ENCODE results near the gene PNPLA2. TPM values are rescaled to one million over a fixed set of nuclear protein-coding genes. Genes with fewer than 3 reads are reported as not detected.
A peak's percentile ranks its signal among the peaks of the same experiment; 100 is the strongest.

Gene PNPLA2
- total RNA-seq, 1 experiment from 2014 or later, result 93.6 TPM

GRCh38 chr11:827146-827896 is 8.6 kb downstream of the PNPLA2 start:
- H3K27me3 Mint-ChIP-seq (ENCODE audit: insufficient read depth, unreplicated experiment), result no peaks in the 10 kb centered on the region
- ChIA-PET CTCF (interaction anchor here (1.6 kb wide), 1 partner anchor 10 kb away, joined by 5 read pairs; no protein-coding TSS in a partner anchor), POLR2A (interaction anchor here (0.6 to 1.3 kb wide), 3 partner anchors 8 to 28 kb away, joined by 3 to 7 read pairs (median 3); no protein-coding TSS in a partner anchor)
- peak; percentile 79 to 80 for DNase-seq
- TF ChIP-seq CTCF (IDR thresholded peaks at IDR 0.05; ENCODE audit: insufficient read depth in 1 of 2, low read depth in 1 of 2, low read length in 1 of 2, severe bottlenecking in 1 of 2, unreplicated experiment in 1 of 2), result peak in 1 of 2 experiments; percentile 1
- peaks cover 33% of the 10 kb centered on the region for H3K36me3 Mint-ChIP-seq (ENCODE audit: insufficient read depth, unreplicated experiment)
- peaks cover 18% of the 10 kb centered on the region for H3K4me1 Mint-ChIP-seq (ENCODE audit: low read depth, unreplicated experiment)
- intact Hi-C loops (cut with micrococcal nuclease; ENCODE audit: unreplicated experiment), result loop anchor here (1.0 kb wide), 1 partner anchor 8 kb away; no protein-coding TSS in a partner anchor
- no TSS peak for BruUV-seq (replicated peaks)
- H3K4me3 ChIP-seq (ENCODE audit: low read depth, low read length), result peak overlapping the region; percentile 62
- H3K27me3 ChIP-seq (replicated peaks; ENCODE audit: control insufficient read depth, insufficient read depth, low read length), result no peaks in the 10 kb centered on the region
- no peaks in the 10 kb centered on the region; the same call in 1 of the 2 replicates for H3K36me3 ChIP-seq (ENCODE audit: control insufficient read depth, insufficient read depth, low read length)
- H3K4me1 ChIP-seq, result peaks cover 45% of the 10 kb centered on the region
- peak overlapping the region; percentile 63 for H3K27ac Mint-ChIP-seq (ENCODE audit: unreplicated experiment)
- no peaks in the 10 kb centered on the region for H3K9me3 Mint-ChIP-seq (ENCODE audit: unreplicated experiment)
- H3K9me3 ChIP-seq, result no peaks in the 10 kb centered on the region
- H3K4me3 Mint-ChIP-seq (ENCODE audit: unreplicated experiment), result peak overlapping the region; percentile 88

DNA sequence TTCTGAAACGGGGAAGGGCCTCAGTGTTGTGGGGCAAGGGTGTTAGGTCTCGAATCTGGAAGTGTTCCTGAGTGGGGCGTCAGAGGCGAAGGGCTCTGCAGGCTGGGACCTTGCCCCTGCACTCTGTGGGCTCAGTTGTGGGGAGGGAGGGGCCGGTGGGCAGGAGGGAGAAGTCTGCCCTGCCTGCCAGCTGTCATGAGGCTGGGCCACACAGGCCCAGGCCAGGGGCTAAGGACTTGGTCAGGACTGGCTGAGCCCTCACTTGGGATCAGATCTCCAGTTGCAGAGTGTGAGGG is 9.1 kb downstream of the PNPLA2 start, which contains the start of gene CRACR2B:
TSS of gene CRACR2B (plus strand) at position 23 of the 296 bp plus-strand sequence. CDS start 689 bp downstream, outside the sequence.
- intact Hi-C loops (cut with micrococcal nuclease; ENCODE audit: unreplicated experiment), result loop anchor here (1.0 kb wide), 1 partner anchor 9 kb away; no protein-coding TSS in a partner anchor
- H3K9me3 ChIP-seq, result no peaks in the 10 kb centered on the region
- peaks cover 46% of the 10 kb centered on the region for H3K4me1 ChIP-seq
- no peaks in the 10 kb centered on the region; the same call in 1 of the 2 replicates for H3K36me3 ChIP-seq (ENCODE audit: control insufficient read depth, insufficient read depth, low read length)
- no peak for TF ChIP-seq CTCF (IDR thresholded peaks at IDR 0.05; ENCODE audit: insufficient read depth in 1 of 2, low read depth in 1 of 2, low read length in 1 of 2, severe bottlenecking in 1 of 2, unreplicated experiment in 1 of 2)
- no peak for DNase-seq
- Mint-ChIP-seq H3K27me3 (ENCODE audit: insufficient read depth, unreplicated experiment) (no peaks in the 10 kb centered on the region), H3K27ac (ENCODE audit: unreplicated experiment) (peak within 1 kb of the TSS; percentile 63), H3K9me3 (ENCODE audit: unreplicated experiment) (no peaks in the 10 kb centered on the region), H3K4me1 (ENCODE audit: low read depth, unreplicated experiment) (peaks cover 19% of the 10 kb centered on the region), H3K36me3 (ENCODE audit: insufficient read depth, unreplicated experiment) (peaks cover 30% of the 10 kb centered on the region), H3K4me3 (ENCODE audit: unreplicated experiment) (peak within 1 kb of the TSS; percentile 88)
- BruUV-seq (replicated peaks), result no TSS peak
- no peaks in the 10 kb centered on the region for H3K27me3 ChIP-seq (replicated peaks; ENCODE audit: control insufficient read depth, insufficient read depth, low read length)
- H3K4me3 ChIP-seq (ENCODE audit: low read depth, low read length), result peak within 1 kb of the TSS; percentile 62
- POLR2A ChIA-PET, result interaction anchor here (1.0 to 1.3 kb wide), 2 partner anchors 9 to 17 kb away, joined by 3 to 7 read pairs; no protein-coding TSS in a partner anchor
- CTCF ChIA-PET, result interaction anchor here (1.6 kb wide), 1 partner anchor 10 kb away, joined by 5 read pairs; no protein-coding TSS in a partner anchor

- no TSS peak for BruUV-seq (replicated peaks)
- peaks cover 46% of the 10 kb centered on the region for H3K4me1 ChIP-seq
- ChIA-PET POLR2A (interaction anchor here (0.5 to 4.9 kb wide), 4 partner anchors 9 to 19 kb away, joined by 7 to 33 read pairs (median 10); partner anchors contain the start of genes PNPLA2 and RPLP2), CTCF (interaction anchor here (1.9 kb wide), 1 partner anchor 10 kb away, joined by 4 read pairs; no protein-coding TSS in a partner anchor)
- TF ChIP-seq CTCF (IDR thresholded peaks at IDR 0.05; ENCODE audit: insufficient read depth in 1 of 2, low read depth in 1 of 2, low read length in 1 of 2, severe bottlenecking in 1 of 2, unreplicated experiment in 1 of 2), result no peak
- Mint-ChIP-seq H3K27ac (ENCODE audit: unreplicated experiment) (no peak overlapping the region), H3K4me3 (ENCODE audit: unreplicated experiment) (peak overlapping the region; percentile 88), H3K9me3 (ENCODE audit: unreplicated experiment) (no peaks in the 10 kb centered on the region), H3K4me1 (ENCODE audit: low read depth, unreplicated experiment) (peaks cover 19% of the 10 kb centered on the region), H3K36me3 (ENCODE audit: insufficient read depth, unreplicated experiment) (peaks cover 29% of the 10 kb centered on the region), H3K27me3 (ENCODE audit: insufficient read depth, unreplicated experiment) (no peaks in the 10 kb centered on the region)
- intact Hi-C loops (cut with micrococcal nuclease; ENCODE audit: unreplicated experiment), result no loop called here
- no peak for DNase-seq
- no peaks in the 10 kb centered on the region; the same call in 1 of the 2 replicates for H3K36me3 ChIP-seq (ENCODE audit: control insufficient read depth, insufficient read depth, low read length)
- no peaks in the 10 kb centered on the region for H3K27me3 ChIP-seq (replicated peaks; ENCODE audit: control insufficient read depth, insufficient read depth, low read length)
- no peaks in the 10 kb centered on the region for H3K9me3 ChIP-seq
- H3K4me3 ChIP-seq (ENCODE audit: low read depth, low read length), result no peak overlapping the region
Observed at GRCh38 chr11:828506-829175, 9.9 kb downstream of the PNPLA2 start.
